GM19328 (cell line): ENCODE measurements around the gene ACSS1.

Source experiments
- ATAC-seq: cut with Tn5 transposase; IDR thresholded peaks from one replicate; pipeline ENCODE4 v1.9.1; 2021; ENCODE audit warnings: mild to moderate bottlenecking, moderate library complexity; ENCODE audit not compliant: unreplicated experiment

The ACSS1 gene

GRCh38 chr20:24996449-24997377 lies 61.2 kb downstream of the ACSS1 start:
- no peak for ATAC-seq

GRCh38 chr20:24995741-24996448 lies 62.0 kb downstream of the ACSS1 start:
- no peak for ATAC-seq

- ATAC-seq, result no peak
These were observed 63.2 kb downstream of the ACSS1 start for GRCh38 chr20:24994470-24995368.

- ATAC-seq, result no peak
These were observed 63.8 kb downstream of the ACSS1 start for GRCh38 chr20:24994186-24994465.

GRCh38 chr20:24993337-24994185 lies 64.4 kb downstream of the ACSS1 start:
- ATAC-seq, result no peak

- peak; percentile 96 for ATAC-seq
These were observed 65.3 kb downstream of the ACSS1 start, which contains the start of gene APMAP for GRCh38 chr20:24992487-24993205. Gene APMAP (minus strand): TSS chr20:24992751. CDS start chr20:24992688, 63 bp downstream.

GRCh38 chr20:24991897-24992486 lies 65.9 kb downstream of the ACSS1 start:
- peak; percentile 18 for ATAC-seq

- no peak for ATAC-seq
These were observed 67.1 kb downstream of the ACSS1 start for GRCh38 chr20:24990810-24991252.

GRCh38 chr20:24989162-24989561 lies 68.8 kb downstream of the ACSS1 start:
- no peak for ATAC-seq

- ATAC-seq, result no peak
These were observed 69.8 kb downstream of the ACSS1 start for GRCh38 chr20:24987873-24988835.

- no peak for ATAC-seq
These were observed 70.7 kb downstream of the ACSS1 start for GRCh38 chr20:24987244-24987643.

- no peak for ATAC-seq
These were observed 71.4 kb downstream of the ACSS1 start for GRCh38 chr20:24986436-24987015.

GRCh38 chr20:24985802-24986201 lies 72.1 kb downstream of the ACSS1 start:
- no peak for ATAC-seq

- no peak for ATAC-seq
These were observed 72.8 kb downstream of the ACSS1 start for GRCh38 chr20:24984961-24985640.

GRCh38 chr20:24983896-24984295 lies 74.0 kb downstream of the ACSS1 start:
- no peak for ATAC-seq

- ATAC-seq, result no peak
These were observed 76.1 kb downstream of the ACSS1 start for GRCh38 chr20:24981790-24982189.

GRCh38 chr20:24981282-24981681 lies 76.7 kb downstream of the ACSS1 start:
- no peak for ATAC-seq
